Suprapubic skin (tissue), 4 donors: Measurements from ENCODE around the gene CCSER2.
A peak's percentile ranks its signal among the peaks of the same experiment; 100 is the strongest.

Source experiments
- EP300 ChIP-seq: sonication (generic); formaldehyde crosslinking; IDR thresholded peaks from one replicate; pipeline ENCODE4 v1.6.1; 2017; ENCODE audit warnings: antibody characterized with exemption
- POLR2A ChIP-seq, 2 donors: fragments of 450-650 bp; IDR thresholded peaks; one replicate each; pipeline ENCODE4 v1.6.1; 2017; ENCODE audit warnings: antibody characterized with exemption in 2 of 2, mild to moderate bottlenecking in 2 of 2, moderate library complexity in 2 of 2
- POLR2AphosphoS5 ChIP-seq, 3 donors: sonication (generic); formaldehyde crosslinking; IDR thresholded peaks; one replicate each; pipeline ENCODE4 v1.6.1; 2017; ENCODE audit warnings: antibody characterized with exemption in 3 of 3
- TF ChIP-seq, protein P1 (sequence below), 2 donors: fragments of 200-600 bp in 1 of 2; fragments of 450-650 bp in 1 of 2; sonication (generic) in 1 of 2; IDR thresholded peaks; one replicate each; pipeline ENCODE4 v1.5.1; 2016 to 2019; ENCODE audit warnings: antibody characterized with exemption in 2 of 2, mild to moderate bottlenecking in 1 of 2, moderate library complexity in 1 of 2

DNA sequence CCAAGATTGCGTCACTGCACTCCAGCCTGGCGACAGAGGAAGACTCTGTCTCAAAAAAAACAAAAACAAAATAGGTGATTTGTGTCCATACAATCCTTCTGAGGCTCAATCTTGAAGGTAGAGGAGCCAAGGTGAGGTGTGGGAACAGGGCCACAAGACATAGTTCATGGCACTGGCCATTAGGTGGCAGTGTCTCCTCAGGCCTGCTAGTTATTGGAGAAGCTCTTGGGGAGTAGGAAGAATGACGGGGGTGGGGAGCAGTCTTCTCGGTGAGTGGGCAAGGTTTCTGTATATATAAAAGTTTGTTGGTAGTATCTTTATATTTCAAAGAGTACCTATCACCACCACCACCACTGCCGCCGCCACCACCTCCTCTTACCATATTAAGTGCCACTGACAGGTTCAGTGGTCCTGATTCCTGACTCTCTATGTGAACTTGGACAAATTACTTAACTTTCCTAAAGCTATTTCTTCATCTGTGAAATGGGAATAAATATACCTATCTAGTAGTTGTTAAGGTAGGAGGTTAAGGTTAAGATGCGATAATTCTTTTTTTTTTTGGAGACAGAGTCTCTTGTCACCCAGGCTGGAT is 24.0 kb downstream of the CCSER2 start:
- TF ChIP-seq, protein P1, sequence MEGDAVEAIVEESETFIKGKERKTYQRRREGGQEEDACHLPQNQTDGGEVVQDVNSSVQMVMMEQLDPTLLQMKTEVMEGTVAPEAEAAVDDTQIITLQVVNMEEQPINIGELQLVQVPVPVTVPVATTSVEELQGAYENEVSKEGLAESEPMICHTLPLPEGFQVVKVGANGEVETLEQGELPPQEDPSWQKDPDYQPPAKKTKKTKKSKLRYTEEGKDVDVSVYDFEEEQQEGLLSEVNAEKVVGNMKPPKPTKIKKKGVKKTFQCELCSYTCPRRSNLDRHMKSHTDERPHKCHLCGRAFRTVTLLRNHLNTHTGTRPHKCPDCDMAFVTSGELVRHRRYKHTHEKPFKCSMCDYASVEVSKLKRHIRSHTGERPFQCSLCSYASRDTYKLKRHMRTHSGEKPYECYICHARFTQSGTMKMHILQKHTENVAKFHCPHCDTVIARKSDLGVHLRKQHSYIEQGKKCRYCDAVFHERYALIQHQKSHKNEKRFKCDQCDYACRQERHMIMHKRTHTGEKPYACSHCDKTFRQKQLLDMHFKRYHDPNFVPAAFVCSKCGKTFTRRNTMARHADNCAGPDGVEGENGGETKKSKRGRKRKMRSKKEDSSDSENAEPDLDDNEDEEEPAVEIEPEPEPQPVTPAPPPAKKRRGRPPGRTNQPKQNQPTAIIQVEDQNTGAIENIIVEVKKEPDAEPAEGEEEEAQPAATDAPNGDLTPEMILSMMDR (IDR thresholded peaks at IDR 0.05): peak in 1 of 2 donors; percentile 48
- TF ChIP-seq POLR2AphosphoS5 (IDR thresholded peaks at IDR 0.05) (no peak), EP300 (no peak), POLR2A (IDR thresholded peaks at IDR 0.05) (no peak)
